MCF 10A (cell line): Measurements from ENCODE around the gene STOML1. TPM values are rescaled to one million over a fixed set of nuclear protein-coding genes. Genes with fewer than 3 reads are reported as not detected.
A peak's percentile ranks its signal among the peaks of the same experiment; 100 is the strongest.

Experiments used
- BruUV-seq: library from RNA; stranded (reverse); fragments of 400-500 nt; replicated peaks from 2 replicates; lab custom pipeline; 2021; lab: Mats Ljungman, UMichigan
- CTCF ChIA-PET: fragments of 300-600 bp; sonication (Branson Sonifier 250); formaldehyde crosslinking; extraction: SDS; loops from one replicate; lab custom pipeline; 2021; ENCODE audit warnings: antibody characterized with exemption, inconsistent platforms; lab: Yijun Ruan, JAX
- POLR2A ChIA-PET: fragments of 300-600, 350-650 bp; sonication (Branson Sonifier 250); formaldehyde crosslinking; extraction: SDS; loops from one replicate; lab custom pipeline; 2020; ENCODE audit warnings: antibody characterized with exemption, inconsistent platforms; lab: Yijun Ruan, JAX
- DNase-seq: peaks from one replicate; pipeline ENCODE4 v3.0.0-alpha.2; 2018; ENCODE audit not compliant: unreplicated experiment
- H3K27ac Mint-ChIP-seq: one replicate; pipeline ENCODE4 v1.8.0; 2022; ENCODE audit warnings: mild to moderate bottlenecking, low read depth, mixed read lengths; ENCODE audit not compliant: unreplicated experiment
- H3K27me3 Mint-ChIP-seq: one replicate; pipeline ENCODE4 v1.8.0; 2022; ENCODE audit warnings: mixed read lengths; ENCODE audit not compliant: insufficient read depth, unreplicated experiment
- H3K36me3 Mint-ChIP-seq: one replicate; pipeline ENCODE4 v1.8.0; 2022; ENCODE audit warnings: mild to moderate bottlenecking, moderate library complexity, mixed read lengths; ENCODE audit not compliant: insufficient read depth, unreplicated experiment
- H3K4me1 Mint-ChIP-seq: one replicate; pipeline ENCODE4 v1.8.0; 2022; ENCODE audit warnings: mixed read lengths; ENCODE audit not compliant: insufficient read depth, unreplicated experiment
- H3K4me3 Mint-ChIP-seq: one replicate; pipeline ENCODE4 v1.8.0; 2022; ENCODE audit warnings: mild to moderate bottlenecking, moderate library complexity, mixed read lengths; ENCODE audit not compliant: unreplicated experiment
- H3K9me3 Mint-ChIP-seq: one replicate; pipeline ENCODE4 v1.8.0; 2022; ENCODE audit warnings: mixed read lengths; ENCODE audit not compliant: unreplicated experiment
- intact Hi-C: fragments of 100-400 bp; cut with micrococcal nuclease; formaldehyde crosslinking; loops from 2 replicates; pipeline ENCODE4 v1.14.1; 2022
- total RNA-seq: library from RNA; stranded (reverse); gene quantifications from 2 replicates; pipeline ENCODE4 v1.2.3, GENCODE V29; 2022
- TF ChIP-seq, protein P1 (sequence below): fragments of 200-600 bp; IDR thresholded peaks from one replicate; pipeline ENCODE4 v1.8.0; 2022; ENCODE audit warnings: antibody characterized with exemption, mild to moderate bottlenecking; ENCODE audit not compliant: unreplicated experiment

The STOML1 gene
- total RNA-seq, 1 experiment from 2014 or later = 17.6 TPM

DNA sequence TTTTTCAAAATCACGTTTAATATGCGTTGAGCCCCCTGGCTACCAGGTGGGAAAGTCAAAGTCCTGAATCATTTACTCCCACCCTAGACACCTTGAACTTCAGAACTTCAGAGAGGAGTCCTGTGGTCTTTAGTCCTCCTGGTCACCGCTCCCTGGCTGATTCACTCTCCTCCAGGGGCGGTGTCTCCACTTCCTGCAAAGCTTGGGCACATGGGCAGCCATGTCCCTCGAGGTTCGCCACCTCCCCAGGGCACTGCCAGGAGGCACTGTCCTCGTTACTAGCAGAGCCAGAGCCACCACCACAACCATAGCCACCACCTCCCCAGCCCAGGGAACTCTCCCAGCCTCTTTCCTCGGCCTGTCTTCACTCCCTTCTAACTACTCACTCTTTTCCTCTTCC, 34.8 kb downstream of the STOML1 start:
- TSS peak; percentile 70 for BruUV-seq
- no peak overlapping the region for H3K4me3 Mint-ChIP-seq
- TF ChIP-seq, protein P1, sequence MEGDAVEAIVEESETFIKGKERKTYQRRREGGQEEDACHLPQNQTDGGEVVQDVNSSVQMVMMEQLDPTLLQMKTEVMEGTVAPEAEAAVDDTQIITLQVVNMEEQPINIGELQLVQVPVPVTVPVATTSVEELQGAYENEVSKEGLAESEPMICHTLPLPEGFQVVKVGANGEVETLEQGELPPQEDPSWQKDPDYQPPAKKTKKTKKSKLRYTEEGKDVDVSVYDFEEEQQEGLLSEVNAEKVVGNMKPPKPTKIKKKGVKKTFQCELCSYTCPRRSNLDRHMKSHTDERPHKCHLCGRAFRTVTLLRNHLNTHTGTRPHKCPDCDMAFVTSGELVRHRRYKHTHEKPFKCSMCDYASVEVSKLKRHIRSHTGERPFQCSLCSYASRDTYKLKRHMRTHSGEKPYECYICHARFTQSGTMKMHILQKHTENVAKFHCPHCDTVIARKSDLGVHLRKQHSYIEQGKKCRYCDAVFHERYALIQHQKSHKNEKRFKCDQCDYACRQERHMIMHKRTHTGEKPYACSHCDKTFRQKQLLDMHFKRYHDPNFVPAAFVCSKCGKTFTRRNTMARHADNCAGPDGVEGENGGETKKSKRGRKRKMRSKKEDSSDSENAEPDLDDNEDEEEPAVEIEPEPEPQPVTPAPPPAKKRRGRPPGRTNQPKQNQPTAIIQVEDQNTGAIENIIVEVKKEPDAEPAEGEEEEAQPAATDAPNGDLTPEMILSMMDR = no peak
- ChIA-PET POLR2A (interaction anchor here (0.7 to 1.2 kb wide), 3 partner anchors 9 to 29 kb away, joined by 3 read pairs; no protein-coding TSS in a partner anchor), CTCF (interaction anchor here (0.6 to 1.5 kb wide), 6 partner anchors 7 to 390 kb away, joined by 3 to 9 read pairs (median 3); no protein-coding TSS in a partner anchor)
- peak; percentile 26 for DNase-seq
- H3K9me3 Mint-ChIP-seq = no peaks in the 10 kb centered on the region
- H3K4me1 Mint-ChIP-seq = peaks cover 29% of the 10 kb centered on the region
- H3K27ac Mint-ChIP-seq = peak overlapping the region; percentile 36
- no peaks in the 10 kb centered on the region for H3K27me3 Mint-ChIP-seq
- peaks cover 4% of the 10 kb centered on the region for H3K36me3 Mint-ChIP-seq
- intact Hi-C loops = loop anchor here (5.0 kb wide), 1 partner anchor 365 kb away; no protein-coding TSS in a partner anchor

DNA sequence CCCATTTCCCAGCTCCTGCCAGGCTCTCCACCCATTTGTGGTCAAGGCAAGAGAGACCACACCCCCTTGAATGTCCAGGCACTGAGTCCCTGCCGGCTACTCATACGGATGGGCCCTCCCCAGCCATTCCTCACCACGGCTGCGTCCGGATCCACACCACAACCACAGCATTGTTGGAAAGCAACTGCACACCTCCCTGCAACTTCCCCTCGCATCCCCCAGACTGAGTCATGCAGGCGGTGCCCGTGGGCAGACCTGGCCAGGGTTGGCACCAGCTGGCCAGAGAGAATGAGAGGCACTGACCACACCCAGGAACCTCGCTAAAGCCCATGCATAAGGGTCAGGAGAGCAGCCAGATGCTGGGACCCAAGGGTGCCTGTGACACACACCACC, 35.4 kb downstream of the STOML1 start:
- no peaks in the 10 kb centered on the region for H3K27me3 Mint-ChIP-seq
- ChIA-PET CTCF (interaction anchor here (0.6 to 1.6 kb wide), 7 partner anchors 8 to 391 kb away, joined by 3 to 9 read pairs (median 3); no protein-coding TSS in a partner anchor), POLR2A (interaction anchor here (0.7 to 1.3 kb wide), 4 partner anchors 9 to 29 kb away, joined by 3 read pairs; no protein-coding TSS in a partner anchor)
- H3K4me3 Mint-ChIP-seq = no peak overlapping the region
- TF ChIP-seq, protein P1 = no peak
- peak overlapping the region; percentile 36 for H3K27ac Mint-ChIP-seq
- intact Hi-C loops = loop anchor here (5.0 kb wide), 1 partner anchor 366 kb away; no protein-coding TSS in a partner anchor
- H3K4me1 Mint-ChIP-seq = peaks cover 29% of the 10 kb centered on the region
- peak; percentile 91 for DNase-seq
- H3K36me3 Mint-ChIP-seq = peaks cover 5% of the 10 kb centered on the region
- no peaks in the 10 kb centered on the region for H3K9me3 Mint-ChIP-seq
- no TSS peak for BruUV-seq

DNA sequence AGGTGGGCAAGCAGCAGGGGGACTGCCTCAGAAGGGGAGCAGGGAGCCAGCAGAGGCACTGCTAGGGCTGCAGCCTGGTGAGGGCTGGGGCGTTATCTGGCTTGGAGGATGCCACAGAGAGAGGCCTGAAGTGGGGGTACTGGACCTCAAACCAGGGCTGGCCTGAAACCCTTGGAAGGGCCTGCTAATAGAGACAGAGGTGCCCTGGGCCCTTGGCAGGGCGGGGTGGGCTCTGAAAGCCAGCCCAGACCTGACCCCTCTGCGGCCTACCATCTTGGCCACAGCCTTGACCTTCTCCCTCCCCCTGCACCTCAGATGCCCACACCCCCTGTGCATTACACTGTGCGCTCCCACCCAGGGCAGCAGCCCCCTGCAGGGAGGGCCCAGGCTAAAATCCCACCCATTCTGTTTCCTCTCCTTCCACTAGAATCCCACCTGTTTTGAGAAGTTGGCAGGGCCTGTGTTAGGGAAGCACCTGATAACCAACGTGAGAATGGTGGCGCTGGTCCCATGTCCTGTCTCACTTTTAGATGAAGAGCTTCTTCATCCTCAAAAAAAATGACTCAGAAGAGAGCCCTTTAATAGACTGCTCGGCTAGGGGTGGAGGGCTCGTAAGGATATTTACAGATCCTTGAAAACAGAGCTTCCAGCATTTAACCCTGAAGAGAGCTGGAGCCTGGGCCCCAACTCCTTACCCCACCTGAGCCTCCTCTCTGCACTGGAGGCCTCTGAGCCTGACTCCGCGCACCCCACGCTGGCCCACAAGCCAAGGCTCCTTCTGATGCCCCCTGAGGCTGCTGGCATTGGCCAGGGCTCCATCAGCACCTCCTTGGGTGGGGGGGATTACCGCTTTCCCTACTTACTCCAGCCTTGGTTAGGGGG, 36.0 kb downstream of the STOML1 start:
- TF ChIP-seq, protein P1 = no peak
- no peak for DNase-seq
- intact Hi-C loops = loop anchor here (5.0 kb wide), 1 partner anchor 366 kb away; no protein-coding TSS in a partner anchor
- peak overlapping the region; percentile 36 for H3K27ac Mint-ChIP-seq
- CTCF ChIA-PET = interaction anchor here (0.7 to 1.6 kb wide), 6 partner anchors 9 to 366 kb away, joined by 3 to 9 read pairs (median 4); no protein-coding TSS in a partner anchor
- no peak overlapping the region for H3K4me3 Mint-ChIP-seq
- POLR2A ChIA-PET = interaction anchor here (1.1 to 1.3 kb wide), 3 partner anchors 10 to 22 kb away, joined by 3 read pairs; no protein-coding TSS in a partner anchor
- H3K4me1 Mint-ChIP-seq = peaks cover 33% of the 10 kb centered on the region
- no peaks in the 10 kb centered on the region for H3K9me3 Mint-ChIP-seq
- no peaks in the 10 kb centered on the region for H3K27me3 Mint-ChIP-seq
- BruUV-seq = no TSS peak
- peaks cover 5% of the 10 kb centered on the region for H3K36me3 Mint-ChIP-seq

DNA sequence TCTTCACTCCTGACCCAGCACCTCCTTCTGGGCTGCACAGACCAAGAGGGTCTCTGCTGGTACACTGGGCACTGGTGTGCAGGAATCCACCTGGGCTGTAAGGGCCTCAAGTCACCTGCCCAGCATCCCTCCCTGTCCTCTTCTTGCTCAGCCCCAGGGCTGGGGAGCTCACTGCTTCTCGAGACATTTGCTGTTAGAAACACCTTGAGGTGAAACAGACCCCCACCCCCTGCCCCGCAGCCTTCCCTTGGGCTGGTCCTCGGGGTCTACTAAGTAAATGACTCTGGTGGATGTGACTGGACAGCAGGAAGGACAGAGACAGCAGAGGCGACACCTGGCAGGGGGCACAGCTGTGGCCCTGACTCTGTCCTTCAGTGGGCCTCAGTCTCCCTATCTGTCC, 36.8 kb downstream of the STOML1 start:
- ChIA-PET CTCF (interaction anchor here (1.6 kb wide), 1 partner anchor 81 kb away, joined by 4 read pairs; no protein-coding TSS in a partner anchor), POLR2A (no interaction called here)
- DNase-seq = no peak
- H3K27me3 Mint-ChIP-seq = no peaks in the 10 kb centered on the region
- intact Hi-C loops = loop anchor here (5.0 kb wide), 1 partner anchor 367 kb away; no protein-coding TSS in a partner anchor
- TF ChIP-seq, protein P1 = no peak
- no TSS peak for BruUV-seq
- H3K27ac Mint-ChIP-seq = no peak overlapping the region
- peaks cover 5% of the 10 kb centered on the region for H3K36me3 Mint-ChIP-seq
- H3K9me3 Mint-ChIP-seq = no peaks in the 10 kb centered on the region
- peaks cover 34% of the 10 kb centered on the region for H3K4me1 Mint-ChIP-seq
- no peak overlapping the region for H3K4me3 Mint-ChIP-seq
